Right hindlimb (tissue), 1 donor: Measurements from ENCODE around the gene EHBP1.
"Not testable (repeated sequence)": the region's sequence is repeated elsewhere in the genome, so short reads cannot be mapped to it uniquely, and the experiment has no call there.

Experiments used
- DNase-seq: peaks from one replicate; pipeline ENCODE4 v3.0.0-alpha.2; 2018

EHBP1 gene

GRCh38 chr2:62736899-62737559, 31.5 kb downstream of the EHBP1 start:
- no peak for DNase-seq

- DNase-seq: no peak
Measured at GRCh38 chr2:62738981-62739936, 33.7 kb downstream of the EHBP1 start.

DNA sequence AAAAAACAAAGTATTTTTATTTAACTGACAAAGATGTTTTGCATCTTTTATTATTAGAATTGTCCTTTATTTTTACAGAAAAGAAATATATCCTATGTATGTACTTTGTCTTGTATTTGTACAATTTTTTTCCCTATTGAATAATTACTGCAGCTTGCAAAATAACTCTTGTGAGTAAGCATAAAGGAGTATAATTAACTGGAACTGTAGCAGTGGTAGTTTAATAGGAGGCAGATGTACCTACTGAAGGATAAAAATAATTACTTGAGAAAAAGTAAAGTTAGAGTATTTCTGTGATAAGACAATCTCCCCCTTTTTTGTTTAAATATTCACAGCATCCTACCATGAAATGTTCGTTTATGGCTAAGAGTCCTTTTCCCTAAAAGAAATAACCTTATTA, 34.7 kb downstream of the EHBP1 start:
- DNase-seq: no peak

GRCh38 chr2:62741127-62741526, 35.6 kb downstream of the EHBP1 start:
- DNase-seq: no peak

- DNase-seq: no peak
Measured at GRCh38 chr2:62741954-62742722, 36.6 kb downstream of the EHBP1 start.

GRCh38 chr2:62743506-62743905, 38.0 kb downstream of the EHBP1 start:
- no peak for DNase-seq

DNA sequence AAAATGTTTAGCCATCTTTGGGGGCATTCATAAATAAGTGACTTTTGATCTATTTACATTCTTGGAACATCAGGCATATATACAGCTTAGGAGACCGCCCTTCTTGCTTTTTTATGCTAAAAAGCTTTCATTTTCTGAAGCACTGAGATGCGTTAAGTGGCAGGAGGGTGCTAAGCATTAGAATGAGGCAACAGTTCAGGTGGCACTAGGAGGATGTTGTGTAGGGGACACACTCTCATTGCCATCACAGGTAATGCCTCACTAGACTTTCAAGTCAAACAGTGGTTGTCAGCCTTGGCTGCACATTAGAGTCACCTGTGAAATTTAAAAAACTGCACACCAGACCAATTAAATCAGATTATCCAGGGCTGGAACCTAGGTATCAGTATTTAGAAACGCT, 39.1 kb downstream of the EHBP1 start:
- DNase-seq: no peak

DNA sequence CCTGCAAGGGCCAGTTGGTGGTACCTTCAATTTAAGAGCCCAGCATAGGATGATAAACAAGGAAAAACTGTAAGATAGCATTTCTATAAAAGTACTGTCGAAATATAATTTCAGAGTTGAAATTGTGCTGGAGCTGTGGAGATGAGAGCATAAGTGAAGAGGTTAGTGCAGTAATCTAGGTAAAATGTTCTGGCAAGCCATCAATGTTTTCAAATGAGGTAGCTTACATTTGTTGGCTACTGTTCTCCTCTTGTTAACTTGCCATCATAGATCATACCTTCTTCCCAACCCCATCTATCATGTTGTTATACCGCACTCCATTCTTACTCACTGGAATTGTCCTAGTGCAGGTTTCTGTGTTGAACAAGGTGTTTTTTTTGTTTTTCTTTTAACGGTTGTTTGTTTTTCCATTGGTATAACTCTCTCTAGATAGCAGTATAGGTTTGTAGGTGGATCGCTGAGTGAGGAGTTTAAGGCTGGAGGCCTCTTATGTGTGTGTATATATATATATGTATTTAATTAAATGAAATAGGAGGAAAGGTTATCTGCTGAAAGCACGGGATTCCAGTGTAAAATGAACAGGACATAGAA, 40.5 kb downstream of the EHBP1 start:
- no peak for DNase-seq

DNA sequence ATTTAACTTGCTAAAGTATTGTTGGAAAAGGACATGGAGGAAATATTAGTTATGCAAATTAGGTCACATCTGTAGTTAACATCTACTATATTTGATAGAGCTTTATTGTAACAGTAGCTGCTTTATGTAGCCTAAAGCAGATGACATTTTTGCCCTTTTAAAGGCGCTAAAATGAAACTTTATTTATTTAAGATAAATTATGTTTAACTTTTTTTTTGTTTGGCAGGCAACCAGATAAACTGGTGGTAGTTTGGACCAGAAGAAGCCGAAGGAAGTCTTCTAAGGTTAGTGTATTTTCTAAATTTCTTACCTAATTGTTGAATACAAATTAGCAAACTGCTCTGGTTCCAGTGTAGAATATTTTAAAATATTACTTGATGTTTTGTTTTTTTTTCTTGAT, 41.7 kb downstream of the EHBP1 start:
- no peak for DNase-seq

DNA sequence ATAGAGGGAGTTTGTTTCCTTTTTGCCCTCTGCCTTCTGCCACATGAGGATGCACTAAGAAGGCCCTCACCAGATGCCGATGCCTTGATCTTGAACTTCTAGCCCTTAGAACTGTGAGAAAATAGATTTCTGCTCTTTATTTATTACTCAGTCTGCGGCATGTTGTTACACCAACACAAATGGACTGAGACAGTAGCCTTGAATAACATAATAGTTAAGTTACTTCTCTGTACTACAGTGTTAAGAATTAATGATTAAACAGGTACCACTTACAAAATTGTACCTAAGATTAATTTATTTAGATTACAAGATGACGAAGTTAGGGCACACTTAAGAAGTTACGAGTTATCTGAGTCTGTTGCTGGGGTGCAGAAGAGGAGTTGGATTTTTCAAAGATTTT, 42.4 kb downstream of the EHBP1 start:
- no peak for DNase-seq

DNA sequence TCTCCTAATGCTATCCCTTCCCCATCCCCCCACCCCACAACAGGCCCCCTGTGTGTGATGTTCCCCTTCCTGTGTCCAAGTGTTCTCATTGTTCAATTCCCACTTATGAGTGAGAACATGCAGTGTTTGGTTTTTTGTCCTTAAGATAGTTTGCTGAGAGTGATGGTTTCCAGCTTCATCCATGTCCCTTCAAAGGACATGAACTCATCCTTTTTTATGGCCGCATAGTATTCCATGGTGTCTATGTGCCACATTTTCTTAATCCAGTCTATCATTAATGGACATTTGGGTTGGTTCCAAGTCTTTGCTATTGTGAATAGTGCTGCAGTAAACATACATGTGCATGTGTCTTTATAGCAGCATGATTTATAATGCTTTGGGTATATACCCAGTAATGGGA, 43.6 kb downstream of the EHBP1 start:
- DNase-seq: not testable (repeated sequence)

DNA sequence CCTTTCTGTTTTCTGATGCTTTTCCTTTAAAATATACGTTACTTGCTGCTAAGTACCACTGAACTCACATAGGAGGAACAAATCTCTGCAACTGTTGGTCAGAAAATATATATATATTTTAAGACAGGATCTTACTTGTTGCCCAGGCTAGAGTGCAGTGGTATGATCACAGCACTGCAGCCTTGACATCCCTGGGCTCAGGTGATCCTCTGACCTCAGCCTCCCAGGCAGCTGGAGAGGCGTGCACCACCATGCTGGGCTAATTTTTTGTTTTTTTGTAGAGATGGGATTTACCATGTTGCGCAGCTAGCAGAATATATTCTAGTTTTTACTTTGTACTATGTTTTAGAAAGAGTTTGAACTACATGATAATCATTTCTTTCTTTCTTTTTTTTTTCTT, 51.5 kb downstream of the EHBP1 start:
- DNase-seq: no peak

DNA sequence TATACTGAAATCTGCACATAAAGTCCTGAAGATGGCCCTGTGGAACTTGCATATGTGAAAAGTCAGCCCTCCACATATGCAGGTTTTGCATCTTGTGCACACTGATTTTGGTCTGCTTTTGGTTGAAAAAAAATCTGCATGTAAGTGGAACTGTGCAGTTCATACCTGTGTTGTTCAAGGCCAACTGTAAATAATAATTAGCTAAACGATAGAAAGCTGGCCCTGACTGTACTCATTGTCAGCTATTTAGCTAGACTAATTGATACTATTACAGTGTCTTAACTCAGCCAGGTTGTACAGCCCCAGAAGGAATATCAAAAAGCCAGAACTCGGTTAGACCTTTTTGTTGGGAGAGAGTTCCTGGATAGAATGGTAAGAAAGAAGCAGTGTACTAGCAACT, 54.5 kb downstream of the EHBP1 start:
- no peak for DNase-seq

DNA sequence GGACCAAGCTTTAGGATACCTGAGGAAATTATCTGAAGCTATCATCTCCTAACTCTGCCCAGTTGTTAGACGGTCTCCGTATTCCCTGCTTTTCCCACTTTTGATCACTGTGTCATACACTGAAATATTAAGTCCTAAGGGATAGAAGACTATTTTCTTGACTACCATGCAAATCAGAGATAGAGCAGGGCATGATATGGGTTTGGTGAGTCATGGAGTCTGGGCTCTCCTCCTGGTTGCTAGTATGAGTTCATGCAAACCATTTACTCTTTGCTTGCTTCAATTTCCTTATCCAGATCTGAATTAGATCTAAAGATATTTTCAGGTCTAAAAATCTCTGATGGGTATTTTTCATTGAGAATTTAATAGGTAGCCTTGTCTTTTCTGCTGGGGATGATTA, 55.0 kb downstream of the EHBP1 start:
- DNase-seq: no peak

DNA sequence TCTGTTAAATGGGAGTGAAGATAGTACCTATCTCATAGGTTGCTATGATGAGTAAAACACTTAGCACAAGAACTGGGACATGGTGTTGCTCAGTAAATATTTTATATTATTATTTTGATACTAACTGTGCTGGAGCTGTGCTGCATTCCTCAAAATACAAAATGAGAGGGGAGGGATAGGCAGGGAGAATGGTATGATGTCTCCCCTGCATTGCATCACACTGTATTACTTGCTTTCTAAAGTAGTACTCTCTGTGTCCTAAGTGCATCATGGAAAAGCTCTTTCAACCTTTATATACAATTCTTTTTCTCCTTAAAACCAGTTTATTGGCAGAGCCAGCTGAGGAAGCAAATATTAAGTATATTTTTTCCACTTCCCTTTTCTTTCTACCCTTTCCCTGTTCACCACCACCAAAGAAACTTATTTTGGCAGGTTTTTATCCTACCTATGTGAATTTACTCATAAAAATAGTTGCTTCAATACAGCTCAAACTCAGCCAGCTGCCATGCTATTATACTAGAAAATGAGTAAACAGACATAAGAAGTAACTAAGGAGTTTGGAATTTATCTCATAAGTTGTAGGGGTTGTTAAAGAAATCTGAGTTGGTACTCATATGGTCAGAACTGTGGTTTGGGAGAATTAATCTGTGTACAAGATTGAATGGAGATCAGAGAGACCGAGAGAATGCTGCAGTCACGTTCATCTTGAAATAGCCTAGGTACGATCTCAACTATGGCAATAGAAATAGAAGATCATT, 60.3 kb downstream of the EHBP1 start:
- DNase-seq: no peak

- DNase-seq: no peak
Measured at GRCh38 chr2:62768615-62769014, 63.1 kb downstream of the EHBP1 start.

GRCh38 chr2:62770629-62771028, 65.1 kb downstream of the EHBP1 start:
- no peak for DNase-seq

- no peak for DNase-seq
Measured at GRCh38 chr2:62774555-62775366, 69.2 kb downstream of the EHBP1 start.

DNA sequence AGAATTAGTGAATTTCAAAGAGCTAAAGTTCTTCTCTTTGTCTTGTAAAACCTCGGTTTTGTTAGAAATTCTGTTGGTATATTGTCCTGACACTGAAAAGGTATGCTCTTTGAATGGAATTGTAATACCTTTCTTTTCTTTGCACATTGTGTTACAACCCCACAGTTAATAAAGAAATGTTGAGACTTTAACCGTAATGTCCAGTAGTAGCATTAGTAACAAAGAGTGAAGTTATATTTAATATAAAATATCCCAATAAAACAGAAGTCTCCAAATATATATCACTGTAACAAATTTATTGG, 69.8 kb downstream of the EHBP1 start:
- DNase-seq: no peak

DNA sequence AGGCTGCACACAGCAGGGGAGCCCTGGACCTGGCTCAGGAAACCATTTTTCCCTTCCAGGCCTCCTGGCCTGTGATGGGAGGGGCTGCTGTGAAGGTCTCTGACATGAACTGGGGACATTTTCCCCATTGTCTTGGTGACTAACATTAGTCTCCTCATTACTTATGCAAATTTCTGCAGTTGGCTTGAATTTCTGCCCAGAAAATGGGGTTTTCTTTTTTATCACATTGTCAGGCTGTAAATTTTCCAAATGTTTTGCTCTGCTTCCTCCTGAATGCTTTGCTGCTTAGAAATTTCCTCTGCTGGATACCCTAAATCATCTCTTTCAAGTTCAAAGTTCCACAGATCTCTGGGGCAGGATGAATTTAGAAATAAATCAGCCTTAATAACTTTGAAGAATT, 78.2 kb downstream of the EHBP1 start:
- DNase-seq: no peak

DNA sequence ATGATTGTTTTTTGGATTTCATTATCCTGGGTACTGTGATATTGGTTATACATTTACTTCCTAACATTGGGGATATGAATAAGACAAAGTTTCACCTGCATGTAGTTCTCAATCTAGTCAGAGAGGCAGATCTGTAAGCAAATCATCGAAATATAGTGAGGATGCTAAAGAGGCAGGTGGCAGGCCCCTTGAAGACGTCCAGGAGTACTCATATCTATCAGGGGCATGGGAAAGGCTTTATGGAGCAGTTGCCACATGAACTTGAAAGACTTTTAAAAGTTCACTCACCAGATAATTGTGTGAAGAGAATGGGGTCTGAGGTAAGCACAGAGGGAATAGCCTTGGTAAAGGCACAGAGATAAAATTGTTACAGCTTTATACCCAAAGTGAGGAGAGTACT, 78.8 kb downstream of the EHBP1 start:
- no peak for DNase-seq

GRCh38 chr2:62785216-62785615, 79.7 kb downstream of the EHBP1 start:
- DNase-seq: no peak
